ENCODE measurements around the gene MAGEB17.
"Not testable (repeated sequence)": the region's sequence is repeated elsewhere in the genome, so short reads cannot be mapped to it uniquely, and the experiment has no call there.

Gene MAGEB17
- 0 reads per million in 4 donors for total RNA-seq

- DNase-seq: no peak
Observed at GRCh38 chrX:16167181-16167580, at the start of gene MAGEB17. Gene MAGEB17, plus strand, starts transcription at chrX:16167481. Its CDS starts 2,902 bp downstream, at chrX:16170383.

GRCh38 chrX:16119353-16120220, 47.7 kb upstream of the MAGEB17 start:
- DNase-seq: peak in 1 of 5 donors; percentile 29

- DNase-seq: no peak
Observed at GRCh38 chrX:16120431-16120830, 46.9 kb upstream of the MAGEB17 start.

GRCh38 chrX:16123222-16123786, 44.0 kb upstream of the MAGEB17 start, which contains the start of gene GRPR:
Gene GRPR, plus strand, starts transcription at chrX:16123565. Its CDS starts 389 bp downstream, at chrX:16123954.
- DNase-seq: peak in 4 of 5 donors; percentile 9 to 52 (median 26)

GRCh38 chrX:16124201-16124600, 43.1 kb upstream of the MAGEB17 start:
- no peak for DNase-seq

- no peak for DNase-seq
Observed at GRCh38 chrX:16125520-16126149, 41.6 kb upstream of the MAGEB17 start.

- no peak for DNase-seq
Observed at GRCh38 chrX:16130707-16131106, 36.6 kb upstream of the MAGEB17 start.

- DNase-seq: no peak
Observed at GRCh38 chrX:16134936-16135335, 32.3 kb upstream of the MAGEB17 start.

GRCh38 chrX:16136080-16136479, 31.2 kb upstream of the MAGEB17 start:
- DNase-seq: no peak

- no peak for DNase-seq
Observed at GRCh38 chrX:16137416-16138107, 29.7 kb upstream of the MAGEB17 start.

GRCh38 chrX:16138108-16138427, 29.2 kb upstream of the MAGEB17 start:
- peak in 1 of 5 donors; percentile 7 for DNase-seq

- no peak for DNase-seq
Observed at GRCh38 chrX:16140448-16140847, 26.8 kb upstream of the MAGEB17 start.

- no peak for DNase-seq
Observed at GRCh38 chrX:16140983-16141382, 26.3 kb upstream of the MAGEB17 start.

GRCh38 chrX:16141422-16142245, 25.6 kb upstream of the MAGEB17 start:
- no peak for DNase-seq

- no peak for DNase-seq
Observed at GRCh38 chrX:16142246-16142558, 25.1 kb upstream of the MAGEB17 start.

- no peak for DNase-seq
Observed at GRCh38 chrX:16143968-16144367, 23.3 kb upstream of the MAGEB17 start.

GRCh38 chrX:16144420-16144819, 22.9 kb upstream of the MAGEB17 start:
- DNase-seq: no peak

- not testable (repeated sequence) for DNase-seq
Observed at GRCh38 chrX:16145093-16145492, 22.2 kb upstream of the MAGEB17 start.

- no peak for DNase-seq
Observed at GRCh38 chrX:16145656-16146055, 21.6 kb upstream of the MAGEB17 start.

GRCh38 chrX:16148896-16149295, 18.4 kb upstream of the MAGEB17 start:
- DNase-seq: no peak

- no peak for DNase-seq
Observed at GRCh38 chrX:16155581-16156096, 11.6 kb upstream of the MAGEB17 start.

GRCh38 chrX:16156692-16157331, 10.5 kb upstream of the MAGEB17 start:
- no peak for DNase-seq

Measured in T-helper 1 cell (primary cell).